Adipose tissue (tissue), 3 donors: ENCODE measurements around the gene MSMB. TPM values are rescaled to one million over a fixed set of nuclear protein-coding genes. Genes with fewer than 3 reads are reported as not detected.
"Not testable (repeated sequence)": the region's sequence is repeated elsewhere in the genome, so short reads cannot be mapped to it uniquely, and the experiment has no call there.

ENCODE experiments used
- H3K27ac ChIP-seq: one replicate; pipeline ENCODE4 v1.5.1; 2013; ENCODE audit warnings: low read depth, low read length
- WGBS, 3 donors: extraction: QIAGEN DNeasy Blood & Tissue Kit; methylation state at CpG; one replicate each; pipeline ENCODE4 v1.1.7; 2013; 5-methylcytosine and 5-hydroxymethylcytosine counted together
- polyA plus RNA-seq, 3 donors: library from polyadenylated mRNA; stranded (reverse); fragments of 200-250 nt; gene quantifications; one replicate each; pipeline ENCODE4 v1.2.3, GENCODE V29; 2013
- donor health status: healthy with polysubstance abuse.
- donor health status: Bipolar disorder and iron deficiency.
- donor health status: healthy.

The MSMB gene
- polyA plus RNA-seq, 3 donors: not detected

DNA sequence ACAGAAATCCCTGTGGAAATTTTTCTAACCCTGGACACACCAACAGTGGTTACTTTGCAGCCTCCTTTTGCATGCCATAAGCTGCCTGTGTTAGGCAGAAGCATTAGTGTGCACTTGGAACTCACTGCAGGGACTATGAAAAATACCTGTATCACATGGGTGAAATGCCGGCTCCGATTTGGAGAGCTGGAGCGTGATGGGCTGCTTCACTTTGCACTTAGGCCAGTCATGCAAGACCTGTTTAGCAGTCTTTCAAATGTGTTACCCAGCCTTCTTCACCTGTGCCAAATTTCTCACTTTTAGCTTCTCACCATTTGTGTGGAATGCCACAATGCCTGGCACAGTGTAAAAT is 26.9 kb downstream of the MSMB start:
- H3K27ac ChIP-seq: no peak overlapping the region
- 60 to 63% (median 61%) methylated on average over 3 of the region's 3 CpGs for WGBS, 3 donors

DNA sequence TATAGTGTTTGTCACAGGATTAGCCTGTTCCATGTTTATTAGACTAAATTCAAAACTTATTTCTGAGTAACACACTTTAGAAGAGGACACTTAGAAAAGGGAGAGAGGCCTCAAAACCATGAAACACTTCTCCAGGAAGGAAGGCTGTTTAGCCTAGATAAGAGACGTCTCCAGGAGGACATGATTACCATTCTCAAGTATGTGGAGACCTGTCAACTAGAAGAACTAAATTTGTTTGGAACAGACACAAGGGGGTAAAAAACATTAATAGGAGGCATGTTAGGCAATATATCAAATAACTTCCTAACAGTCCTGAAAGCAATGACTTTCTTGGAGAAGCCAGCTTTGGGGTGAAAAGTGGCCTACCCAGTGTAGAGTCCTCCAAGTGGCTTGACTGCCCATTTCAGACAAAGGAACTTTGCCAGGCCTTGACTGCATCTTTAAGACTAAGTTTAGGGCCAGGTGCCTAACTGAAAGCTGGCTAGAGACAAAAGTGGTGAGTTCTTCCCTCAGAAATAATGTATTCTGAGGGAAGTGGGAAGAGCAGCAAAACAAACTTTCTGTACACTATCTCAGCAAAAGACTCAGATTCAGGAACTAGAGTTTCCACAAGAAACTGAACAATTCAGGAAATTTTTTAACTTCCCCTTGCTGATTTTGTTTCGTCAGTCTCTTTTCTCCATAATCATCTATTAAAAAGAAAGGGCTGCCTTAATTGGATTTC is 27.5 kb downstream of the MSMB start:
- WGBS, 3 donors: 26 to 45% (median 32%) methylated on average over 2 of the region's 2 CpGs
- H3K27ac ChIP-seq: no peak overlapping the region

DNA sequence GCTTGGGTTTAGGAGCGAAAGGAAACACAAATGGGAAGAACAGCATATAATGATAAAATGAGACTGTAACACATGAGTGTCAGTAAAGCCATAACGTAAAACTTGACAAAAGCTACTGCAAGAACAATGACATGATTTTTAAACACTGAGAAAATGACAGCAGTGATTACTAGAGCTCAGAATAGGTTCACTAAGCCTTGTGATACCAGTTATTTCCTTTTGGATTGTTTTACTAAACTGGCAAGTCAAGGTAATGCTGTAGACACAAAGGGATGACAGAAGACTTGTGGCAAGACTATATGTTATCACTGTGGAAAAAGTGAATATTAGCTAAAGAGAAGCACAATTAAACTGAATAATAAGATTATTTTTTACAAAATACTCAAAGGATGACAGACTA is 28.3 kb downstream of the MSMB start:
- WGBS, 3 donors: 73 to 81% (median 81%) methylated on average over 2 of the region's 2 CpGs
- no peak overlapping the region for H3K27ac ChIP-seq

DNA sequence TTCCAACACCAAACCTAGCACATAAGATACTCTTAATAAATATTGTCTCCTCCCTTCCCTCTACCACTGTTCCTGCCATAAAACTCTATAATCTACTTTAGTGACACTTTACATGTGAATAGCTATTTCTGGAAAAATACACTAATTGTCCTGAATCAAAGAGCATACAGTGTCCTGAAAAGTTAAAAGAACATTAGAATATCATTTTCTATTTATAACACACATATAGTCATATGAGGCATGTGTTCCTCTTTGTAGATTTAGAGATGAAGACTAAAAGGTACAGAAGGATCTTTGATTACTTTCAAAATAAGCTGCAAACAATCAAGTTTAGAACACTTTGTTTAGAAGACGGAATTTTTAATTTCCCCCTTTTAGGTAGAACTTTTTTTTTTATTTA is 29.3 kb downstream of the MSMB start:
- no peak overlapping the region for H3K27ac ChIP-seq
- 78 to 98% (median 84%) methylated on average over 1 of the region's 1 CpG for WGBS, 3 donors

DNA sequence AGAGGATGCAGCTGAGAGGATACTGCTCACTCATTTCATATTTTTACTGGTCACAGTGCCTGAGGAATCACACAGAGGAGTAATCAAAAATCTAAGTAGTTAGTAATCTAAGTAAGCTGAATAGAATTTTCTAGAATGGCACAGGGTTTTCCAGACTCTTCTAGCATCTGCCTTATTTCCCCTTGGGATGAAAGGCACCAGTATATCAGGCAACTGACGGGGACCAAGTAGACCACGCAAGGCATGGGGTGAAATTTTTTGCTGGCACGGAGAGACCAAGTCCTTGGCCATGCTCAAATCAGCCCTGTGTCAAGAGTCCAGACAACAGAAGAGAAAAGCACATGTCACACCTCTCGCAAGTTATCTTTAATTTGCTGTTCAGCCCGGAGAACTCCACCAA is 29.9 kb downstream of the MSMB start:
- WGBS, 3 donors: 89 to 97% (median 93%) methylated on average over 5 of the region's 5 CpGs
- H3K27ac ChIP-seq: no peak overlapping the region

DNA sequence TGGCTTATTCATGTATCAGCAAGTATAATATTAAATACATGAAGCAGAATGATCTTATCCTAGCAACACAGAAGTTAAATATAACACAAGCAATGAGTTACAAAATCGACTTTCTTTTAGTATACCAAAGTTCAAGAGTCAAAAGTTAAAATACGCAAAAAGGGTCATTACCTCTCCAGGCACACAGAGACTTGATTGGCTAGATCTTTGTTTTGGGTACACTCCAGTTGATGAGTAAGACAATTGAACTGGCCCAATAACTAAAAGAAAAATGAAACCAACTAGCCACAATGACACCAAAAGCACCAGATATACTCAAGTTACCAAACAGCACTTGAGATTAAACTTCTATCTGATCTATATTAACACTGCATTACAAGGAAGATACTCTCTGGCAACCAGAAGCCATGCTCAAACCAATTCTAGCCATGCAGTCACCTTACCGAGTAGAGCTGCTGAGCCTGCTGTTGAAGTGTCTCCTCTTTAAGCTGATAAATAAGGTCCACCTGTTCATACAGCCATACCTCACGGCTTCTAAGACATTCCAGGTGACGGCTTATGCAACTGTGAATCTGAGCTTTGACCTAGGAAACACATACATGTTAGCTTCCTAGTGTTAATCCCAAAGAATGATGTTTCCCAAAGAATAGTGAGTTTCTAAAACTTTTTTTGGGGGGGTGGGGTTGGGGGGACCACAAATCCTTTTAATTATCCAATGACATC is 31.2 kb downstream of the MSMB start:
- 80 to 89% (median 88%) methylated on average over 5 of the region's 5 CpGs for WGBS, 3 donors
- H3K27ac ChIP-seq: no peak overlapping the region

DNA sequence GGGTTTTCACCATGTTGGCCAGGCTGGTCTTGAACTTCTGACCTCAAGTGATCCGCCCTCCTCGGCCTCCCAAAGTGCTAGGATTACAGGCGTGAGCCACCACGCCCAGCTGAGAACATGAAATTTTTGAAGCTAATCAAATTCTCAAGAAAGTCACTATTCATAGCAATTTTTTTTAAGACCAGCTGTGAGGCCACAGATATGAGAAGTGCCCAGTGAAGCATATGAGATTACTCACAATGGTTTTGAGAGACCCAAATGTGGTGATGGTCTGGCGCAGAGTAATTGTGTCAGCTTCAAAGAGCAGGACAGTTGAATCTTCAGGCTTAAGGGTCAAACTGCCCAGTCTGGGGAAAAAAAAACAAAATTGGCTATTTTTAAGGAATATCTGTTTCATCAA is 31.9 kb downstream of the MSMB start:
- no peak overlapping the region for H3K27ac ChIP-seq
- WGBS, 3 donors: 91 to 96% (median 92%) methylated on average over 5 of the region's 5 CpGs

DNA sequence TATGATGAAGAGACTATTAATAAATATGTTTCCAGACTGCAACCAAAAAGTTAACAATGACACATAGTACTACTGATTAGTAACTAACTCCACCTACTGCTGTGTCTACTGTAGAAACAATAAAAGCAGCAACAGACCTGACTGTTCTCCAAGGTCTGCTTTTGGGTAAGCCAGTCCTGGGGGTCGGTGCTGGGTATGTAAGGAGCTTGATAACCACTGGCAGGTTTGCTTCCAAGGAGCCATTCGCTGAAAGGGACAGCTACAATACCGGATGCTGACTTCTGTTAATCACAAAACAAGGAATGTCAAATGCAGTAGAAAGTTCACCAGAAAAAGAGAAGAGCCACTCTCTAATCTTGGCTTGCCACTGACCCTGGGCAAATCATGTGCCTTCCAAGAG is 33.3 kb downstream of the MSMB start:
- 83 to 90% (median 89%) methylated on average over 3 of the region's 3 CpGs for WGBS, 3 donors
- H3K27ac ChIP-seq: no peak overlapping the region

DNA sequence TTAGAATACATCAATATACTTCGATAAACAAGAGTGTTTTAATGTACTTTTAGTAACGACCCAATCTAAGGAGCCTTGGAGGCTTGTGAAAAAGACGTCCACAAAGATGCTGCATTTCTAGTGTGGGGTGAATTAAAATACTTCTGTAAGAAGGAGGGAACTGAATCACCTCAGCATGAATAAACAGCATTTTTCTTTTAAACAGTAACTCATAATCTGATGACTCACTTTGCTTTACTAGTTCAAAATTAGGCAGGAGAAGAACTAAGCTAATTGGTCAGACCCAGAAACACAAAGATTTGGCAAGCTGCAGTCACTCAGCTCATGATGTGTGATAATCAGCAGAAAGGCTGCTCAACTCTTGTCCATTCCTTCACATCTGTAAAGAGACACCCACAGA is 39.9 kb downstream of the MSMB start:
- 68 to 77% (median 77%) methylated on average over 3 of the region's 3 CpGs for WGBS, 3 donors
- no peak overlapping the region for H3K27ac ChIP-seq

DNA sequence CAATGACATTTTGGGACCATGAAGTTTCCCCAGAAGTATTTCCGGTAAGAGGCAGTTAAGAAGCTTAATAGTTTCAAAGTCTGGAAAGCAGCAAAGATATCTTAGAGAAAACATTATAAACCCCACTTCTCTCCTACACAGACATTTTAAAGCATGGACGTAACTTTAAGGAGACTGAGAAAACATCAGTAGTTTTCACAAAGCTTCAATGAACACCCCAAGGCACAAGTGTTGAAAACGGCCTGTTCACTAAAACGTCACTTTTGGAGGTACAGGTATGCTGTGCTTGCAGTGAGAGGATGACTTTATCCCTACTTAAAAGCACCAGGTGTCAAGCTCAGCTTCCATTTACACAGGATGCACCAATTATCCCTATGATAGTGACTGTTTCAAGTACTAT is 40.7 kb downstream of the MSMB start:
- 80 to 86% (median 86%) methylated on average over 4 of the region's 4 CpGs for WGBS, 3 donors
- H3K27ac ChIP-seq: no peak overlapping the region

DNA sequence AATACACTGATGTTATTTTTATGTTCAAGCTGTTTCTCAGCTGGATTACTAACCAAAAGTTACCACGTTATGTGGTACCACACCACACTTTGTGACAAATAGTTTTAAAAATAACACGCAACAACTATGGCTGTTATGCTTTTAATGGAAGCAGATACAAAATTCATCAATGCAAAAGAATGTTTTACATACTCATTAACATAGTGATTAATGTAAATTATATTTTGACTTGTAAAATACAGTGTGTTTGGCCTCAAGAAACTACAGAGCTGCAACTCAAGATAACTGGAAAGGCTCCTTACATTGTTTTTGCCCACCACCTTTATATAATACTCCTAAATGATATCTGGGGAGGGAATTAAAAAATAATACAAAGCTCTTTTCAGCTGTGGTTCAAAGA is 41.1 kb downstream of the MSMB start:
- WGBS, 3 donors: 93 to 97% (median 97%) methylated on average over 2 of the region's 2 CpGs
- no peak overlapping the region for H3K27ac ChIP-seq

DNA sequence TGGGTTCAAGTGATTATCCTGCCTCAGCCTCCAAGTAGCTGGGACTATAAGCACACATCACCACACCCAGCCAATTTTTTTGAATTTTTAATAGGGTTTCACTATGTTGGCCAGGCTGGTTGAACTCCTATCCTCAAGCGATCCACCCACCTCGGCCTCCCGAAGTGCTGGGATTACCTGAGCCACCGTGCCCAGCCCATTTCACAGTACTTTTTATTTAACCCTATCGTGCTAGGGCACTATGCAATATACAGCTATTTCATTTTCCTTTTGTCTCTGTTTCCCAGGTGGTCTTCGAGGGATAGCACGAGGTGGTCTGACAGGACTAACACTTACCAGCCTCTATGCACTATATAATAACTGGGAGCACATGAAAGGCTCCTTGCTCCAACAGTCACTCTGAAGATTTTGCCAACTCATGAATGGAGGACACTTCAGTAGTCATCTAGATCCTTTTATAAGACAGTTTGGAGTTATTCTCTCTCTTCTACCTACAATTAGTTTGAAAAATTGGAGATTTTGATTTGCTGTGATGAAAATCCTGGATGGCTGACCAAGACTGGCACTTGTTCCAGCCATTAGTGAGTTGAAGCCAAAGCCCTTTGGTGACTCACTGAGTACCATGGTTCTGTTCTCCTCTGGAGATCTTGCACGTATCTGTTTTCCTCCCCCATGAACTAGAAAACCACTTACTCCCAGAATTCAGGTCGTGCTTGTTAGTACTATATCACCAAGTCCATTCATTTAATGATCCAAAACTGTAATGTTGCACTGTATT is 43.0 kb downstream of the MSMB start:
- WGBS, 3 donors: 79 to 89% (median 86%) methylated on average over 9 of the region's 9 CpGs
- no peak overlapping the region for H3K27ac ChIP-seq

DNA sequence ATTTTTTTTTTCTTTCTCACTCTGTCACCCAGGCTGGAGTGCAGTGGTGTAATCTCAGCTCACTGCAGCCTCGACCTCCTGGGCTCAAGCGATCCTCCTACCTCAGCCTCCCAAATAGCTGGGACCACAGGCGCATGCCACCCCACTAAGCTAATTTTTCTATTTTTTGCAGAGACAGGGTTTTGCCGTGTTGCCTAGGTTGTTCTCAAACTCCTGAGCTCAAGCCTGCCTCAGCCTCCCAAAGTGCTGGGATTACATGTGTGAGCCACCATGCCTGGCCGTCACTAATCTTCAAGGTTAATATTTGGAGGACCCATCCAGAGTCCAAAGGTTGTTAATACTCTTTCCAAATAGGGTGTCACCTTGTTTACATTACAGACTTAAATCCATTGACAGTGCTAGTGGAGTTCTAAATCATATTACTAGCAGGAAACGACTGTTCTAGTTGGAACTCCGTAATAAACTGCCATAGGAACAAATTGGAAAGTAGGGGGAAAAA is 43.8 kb downstream of the MSMB start:
- WGBS, 3 donors: 83 to 93% (median 87%) methylated on average over 7 of the region's 7 CpGs
- not testable (repeated sequence) for H3K27ac ChIP-seq

DNA sequence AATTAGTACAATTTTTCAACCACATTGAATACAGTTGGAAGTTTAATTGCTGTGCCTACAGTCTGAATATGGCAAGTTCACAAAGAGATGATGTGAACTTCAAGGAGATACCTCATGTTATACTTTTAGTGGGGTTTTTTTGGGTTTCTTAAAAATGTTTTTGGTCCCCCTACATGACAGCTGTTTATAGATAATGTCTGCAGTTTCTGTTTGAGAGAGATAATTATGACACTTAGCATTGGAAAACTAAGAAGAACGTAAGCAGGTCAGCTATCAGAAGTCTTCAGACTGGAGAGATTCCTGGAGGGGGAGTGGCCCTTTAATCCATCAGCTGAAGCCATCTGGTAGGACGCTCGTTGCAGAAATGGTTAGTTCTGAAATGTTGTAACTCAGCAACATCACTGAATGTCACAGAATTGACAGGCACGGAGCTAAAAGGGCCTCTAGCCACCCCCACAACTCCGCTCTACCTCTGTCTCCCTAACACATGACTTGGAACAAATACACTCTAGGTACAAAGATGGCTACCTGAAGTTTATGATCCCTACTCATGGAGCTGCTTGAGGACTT is 44.8 kb downstream of the MSMB start:
- 65 to 77% (median 73%) methylated on average over 5 of the region's 5 CpGs for WGBS, 3 donors
- H3K27ac ChIP-seq: no peak overlapping the region

DNA sequence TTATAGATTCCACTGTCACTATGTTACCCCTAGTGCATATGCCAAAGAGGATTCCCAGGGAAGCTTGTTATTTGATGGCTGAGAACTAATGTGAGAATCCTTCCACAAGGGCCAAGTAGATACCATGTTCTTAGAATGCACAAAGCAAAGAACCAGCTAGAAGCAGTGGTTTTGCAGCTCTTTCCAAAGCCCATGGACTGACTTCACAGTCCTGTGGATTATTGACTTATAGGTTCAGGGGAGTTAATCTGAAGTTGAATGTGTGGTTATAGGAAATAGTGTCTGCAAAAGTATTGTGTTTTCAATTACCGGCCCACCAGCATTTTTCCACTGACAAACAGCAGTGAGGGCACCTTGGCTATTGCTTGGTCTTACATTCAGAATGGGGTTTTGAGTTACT is 45.5 kb downstream of the MSMB start:
- no peak overlapping the region for H3K27ac ChIP-seq
- 97 to 100% (median 97%) methylated on average over 1 of the region's 1 CpG for WGBS, 3 donors

DNA sequence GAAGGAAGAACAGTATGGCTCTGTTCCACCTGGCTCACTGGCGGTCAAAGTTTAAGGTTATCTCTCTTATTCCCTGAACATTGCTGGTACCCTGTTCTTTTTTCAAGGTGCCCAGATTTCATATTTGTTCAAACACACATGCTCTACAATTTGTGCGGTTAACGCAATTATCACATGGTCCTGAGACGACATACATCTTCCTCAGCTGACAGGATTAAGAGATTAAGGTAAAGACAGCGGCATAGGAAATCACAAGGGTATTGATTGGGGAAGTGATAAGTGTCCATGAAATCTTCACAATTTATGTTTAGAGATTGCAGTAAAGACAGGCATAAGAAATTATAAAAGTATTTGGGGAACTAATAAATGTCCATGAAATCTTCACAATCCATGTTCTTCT is 46.1 kb downstream of the MSMB start:
- H3K27ac ChIP-seq: not testable (repeated sequence)
- WGBS, 3 donors: 96 to 97% (median 97%) methylated on average over 5 of the region's 5 CpGs

DNA sequence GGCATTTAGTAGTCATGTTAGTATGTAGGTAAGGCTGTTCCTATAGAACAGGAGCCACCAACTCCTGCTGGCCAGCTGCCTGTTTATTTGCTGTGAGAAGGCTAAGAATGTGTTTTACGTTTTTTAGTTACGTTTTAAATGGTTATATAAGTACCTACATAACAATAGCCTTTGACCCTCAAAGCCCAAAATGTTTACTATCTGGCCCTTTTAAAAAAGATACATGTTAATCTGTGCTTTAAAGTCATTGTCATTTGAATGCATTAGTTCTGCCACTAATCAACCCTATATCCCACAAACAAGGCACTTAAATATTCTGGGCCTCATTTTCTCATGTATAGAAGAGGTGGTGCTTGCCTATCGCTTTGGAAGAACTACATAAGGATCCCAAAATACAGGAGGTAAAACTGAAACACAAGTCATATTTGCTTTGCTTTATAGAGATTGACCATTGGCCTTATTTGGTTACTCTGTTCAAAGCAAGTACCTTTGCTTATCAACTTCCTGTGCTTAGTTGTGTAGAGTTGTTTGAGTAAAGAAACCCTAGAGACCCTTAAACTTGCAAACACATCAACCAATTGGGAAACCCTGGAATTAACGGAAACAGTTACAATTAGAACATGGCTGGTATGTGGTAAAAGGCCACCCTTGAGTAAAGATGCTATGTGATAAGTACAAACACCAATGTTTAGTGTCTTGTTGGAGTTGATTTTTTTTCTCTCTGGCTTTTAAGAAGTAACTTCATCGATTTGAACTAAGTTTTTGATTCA is 47.9 kb downstream of the MSMB start:
- no peak overlapping the region for H3K27ac ChIP-seq
- WGBS, 3 donors: 69 to 84% (median 79%) methylated on average over 5 of the region's 5 CpGs

DNA sequence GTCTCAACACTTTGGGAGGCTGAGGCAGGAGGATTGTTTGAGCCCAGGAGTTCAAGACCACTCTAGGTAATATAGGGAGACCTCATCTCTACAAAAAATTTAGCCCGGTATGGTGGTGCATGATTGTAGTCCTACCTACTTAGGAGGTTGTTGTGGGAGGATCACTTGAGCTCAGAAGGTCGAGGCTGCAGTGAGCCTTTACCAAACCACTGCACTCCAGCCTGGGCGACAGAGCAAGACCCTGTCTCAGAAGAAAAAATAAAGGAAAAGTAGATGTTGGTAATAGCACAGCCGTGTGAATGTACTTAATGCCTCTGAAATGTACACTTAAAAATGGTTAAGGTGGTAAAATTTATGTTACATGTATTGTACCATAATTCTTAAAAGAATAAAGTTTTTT is 48.5 kb downstream of the MSMB start:
- 95 to 98% (median 97%) methylated on average over 4 of the region's 4 CpGs for WGBS, 3 donors
- H3K27ac ChIP-seq: no peak overlapping the region
